Upper lobe of left lung (tissue), 6 donors: ENCODE measurements around the gene CALB2. TPM values are rescaled to one million over a fixed set of nuclear protein-coding genes. Genes with fewer than 3 reads are reported as not detected.

ENCODE experiments used
- ATAC-seq, 2 donors: fragments of 200-7000 bp; cut with Tn5 transposase; one replicate each; pipeline ENCODE4 v1.9.1; 2022; ENCODE audit warnings: mild to moderate bottlenecking in 2 of 2, moderate library complexity in 2 of 2; ENCODE audit not compliant: low FRiP score in 2 of 2
- DNase-seq, 2 donors: peaks; one replicate each; pipeline ENCODE4 v3.0.0-alpha.2; 2019 to 2020
- H3K27ac ChIP-seq, 4 donors: fragments of 200-600 bp; sonication (generic); one replicate each; pipeline ENCODE4 v1.5.1; 2016 to 2019
- H3K27me3 ChIP-seq, 4 donors: fragments of 200-600 bp; sonication (generic); one replicate each; pipeline ENCODE4 v1.5.1; 2017 to 2019
- H3K36me3 ChIP-seq, 4 donors: fragments of 200-600 bp; sonication (generic); one replicate each; pipeline ENCODE4 v1.5.1; 2016 to 2019
- H3K4me1 ChIP-seq, 4 donors: fragments of 200-600 bp; sonication (generic); one replicate each; pipeline ENCODE4 v1.5.1; 2018 to 2019
- H3K4me3 ChIP-seq, 4 donors: fragments of 200-600 bp; sonication (generic); one replicate each; pipeline ENCODE4 v1.5.1; 2017 to 2019; ENCODE audit warnings: mild to moderate bottlenecking in 2 of 4, moderate library complexity in 1 of 4
- H3K9me3 ChIP-seq, 4 donors: fragments of 200-600 bp; sonication (generic); one replicate each; pipeline ENCODE4 v1.5.1; 2018 to 2019
- CTCF ChIP-seq, 6 experiments: fragments of 450-650 bp in 4 of 6; fragments of 200-600 bp in 2 of 6; sonication (generic) in 2 of 6; IDR thresholded peaks; one replicate each; pipeline ENCODE4 v1.5.1; 2016 to 2019; ENCODE audit warnings: antibody characterized with exemption in 6 of 6
- EP300 ChIP-seq, 4 donors: sonication (generic); formaldehyde crosslinking; IDR thresholded peaks; one replicate each; pipeline ENCODE4 v1.5.1; 2017; ENCODE audit warnings: antibody characterized with exemption in 4 of 4, control low read depth in 2 of 4
- POLR2A ChIP-seq, 4 donors: fragments of 450-650 bp; IDR thresholded peaks; one replicate each; pipeline ENCODE4 v1.5.1; 2016 to 2017; ENCODE audit warnings: antibody characterized with exemption in 4 of 4, mild to moderate bottlenecking in 2 of 4
- POLR2AphosphoS5 ChIP-seq, 2 donors: sonication (generic); formaldehyde crosslinking; IDR thresholded peaks; one replicate each; pipeline ENCODE4 v1.5.1; 2017; ENCODE audit warnings: antibody characterized with exemption in 2 of 2
- WGBS, 2 donors: methylation state at CpG; one replicate each; pipeline ENCODE4 v1.1.5; 2017 to 2018; 5-methylcytosine and 5-hydroxymethylcytosine counted together
- total RNA-seq, 6 donors: library from RNA; depleted of rRNA in 4 of 6; stranded (reverse); fragments of >200 nt in 4 of 6; gene quantifications; one replicate each; pipeline versions ENCODE4 v1.1.0 to v1.2.1, GENCODE V29; 2016 to 2021
- donor health status: DM: no; HTN: no; CAD: no; lungs with moderate emphysema.
- donor health status: DM: no; HTN: yes; CAD: no; lungs with severe emphysema.

The CALB2 gene
- total RNA-seq, 6 donors from 2014 or later = 1.0 to 3.3 (median 2.3) TPM; not detected in 2

DNA sequence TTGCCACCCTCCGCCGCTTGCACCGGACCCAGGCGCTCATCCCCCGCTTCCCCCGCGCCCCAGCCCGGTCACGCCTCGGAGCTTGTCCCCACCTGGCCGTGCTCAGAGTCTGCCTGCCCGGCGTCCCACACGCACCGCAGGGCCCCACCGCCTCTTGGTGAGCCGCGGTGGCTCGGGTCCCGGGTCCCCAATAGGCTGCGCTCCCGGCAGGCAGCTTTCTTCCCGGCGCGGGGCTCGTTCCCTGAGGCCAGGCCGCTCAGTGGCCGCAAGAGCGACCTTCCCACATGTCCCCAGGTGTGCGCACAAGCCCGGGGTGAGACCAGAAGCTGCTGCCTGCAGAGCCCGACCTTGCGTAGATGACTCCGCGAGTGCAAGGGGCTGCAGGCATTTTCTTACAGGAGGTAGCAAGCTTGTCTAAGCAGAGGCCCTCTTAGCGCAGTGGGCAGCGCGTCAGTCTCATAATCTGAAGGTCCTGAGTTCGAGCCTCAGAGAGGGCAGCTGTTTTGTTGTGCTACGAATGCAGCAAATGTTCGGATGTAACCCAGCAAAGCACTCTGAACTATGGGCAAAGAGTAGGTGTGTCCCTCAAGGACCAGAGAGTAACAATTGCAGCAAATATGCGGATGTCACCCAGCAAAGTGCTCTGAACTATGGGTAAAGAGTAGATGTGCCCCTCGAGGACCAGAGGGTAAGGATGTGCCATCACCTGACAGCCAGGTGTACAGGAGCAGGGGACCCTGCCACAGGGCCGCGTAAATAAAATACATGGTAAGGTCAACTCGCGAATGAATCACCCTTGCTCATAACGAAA lies 67.8 kb downstream of the CALB2 start:
- ATAC-seq (peak in 1 of 2 donors; percentile 7), DNase-seq (peak in 1 of 2 donors; percentile 76)
- H3K9me3 ChIP-seq = no peaks in the 10 kb centered on the region
- H3K36me3 ChIP-seq = no peaks in the 10 kb centered on the region
- 4 to 5% methylated on average over 31 to 41 of the region's 48 CpGs for WGBS, 2 donors
- H3K4me1 ChIP-seq = peaks cover 0 to 9% (median 0%) of the 10 kb centered on the region in 4 donors
- H3K27ac ChIP-seq = no peak overlapping the region
- TF ChIP-seq POLR2AphosphoS5 (IDR thresholded peaks at IDR 0.05) (no peak), POLR2A (IDR thresholded peaks at IDR 0.05) (no peak), EP300 (IDR thresholded peaks at IDR 0.05) (no peak), CTCF (IDR thresholded peaks at IDR 0.05) (no peak)
- H3K4me3 ChIP-seq = peak overlapping the region in 1 of 4 donors; percentile 36
- H3K27me3 ChIP-seq = peaks cover 0 to 7% (median 3%) of the 10 kb centered on the region in 4 donors

GRCh38 chr16:71426880-71427615 lies 68.5 kb downstream of the CALB2 start:
- WGBS, 2 donors = 67 to 69% methylated on average over 12 of the region's 12 CpGs
- H3K27ac ChIP-seq = no peak overlapping the region
- peaks cover 0 to 7% (median 3%) of the 10 kb centered on the region in 4 donors for H3K27me3 ChIP-seq
- DNase-seq = no peak
- H3K9me3 ChIP-seq = no peaks in the 10 kb centered on the region
- TF ChIP-seq EP300 (IDR thresholded peaks at IDR 0.05) (no peak), CTCF (IDR thresholded peaks at IDR 0.05) (no peak)
- no peak overlapping the region for H3K4me3 ChIP-seq
- no peaks in the 10 kb centered on the region for H3K36me3 ChIP-seq
- H3K4me1 ChIP-seq = peaks cover 0 to 9% (median 0%) of the 10 kb centered on the region in 4 donors
- no peak for ATAC-seq

DNA sequence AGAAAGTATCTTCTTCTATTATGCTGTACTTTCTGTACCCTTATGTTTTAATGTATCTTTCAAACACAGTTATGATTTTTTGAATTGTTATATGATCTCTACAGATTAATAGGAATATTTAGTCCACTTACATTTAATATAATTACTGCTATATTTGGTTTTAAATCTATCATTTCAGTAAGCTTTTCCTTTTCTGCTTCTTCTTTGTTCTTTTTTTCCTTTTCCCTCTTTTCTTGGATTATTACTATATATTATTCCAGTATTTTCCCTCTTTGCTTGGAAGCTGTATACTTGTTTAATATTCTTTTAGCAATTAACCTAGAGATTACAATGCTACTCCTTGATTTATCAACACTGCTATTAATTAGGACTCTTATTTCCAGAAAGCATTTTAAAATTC lies 69.9 kb downstream of the CALB2 start:
- Histone ChIP-seq H3K4me1 (peaks cover 0 to 9% (median 0%) of the 10 kb centered on the region in 4 donors), H3K4me3 (no peak overlapping the region), H3K27ac (no peak overlapping the region), H3K9me3 (no peaks in the 10 kb centered on the region), H3K36me3 (no peaks in the 10 kb centered on the region), H3K27me3 (peaks cover 0 to 7% (median 3%) of the 10 kb centered on the region in 4 donors)
- no peak for DNase-seq
- no peak for ATAC-seq
- TF ChIP-seq POLR2AphosphoS5 (IDR thresholded peaks at IDR 0.05) (no peak), EP300 (IDR thresholded peaks at IDR 0.05) (no peak)

GRCh38 chr16:71428883-71429282 lies 70.4 kb downstream of the CALB2 start:
- Histone ChIP-seq H3K36me3 (no peaks in the 10 kb centered on the region), H3K4me1 (peaks cover 0 to 9% (median 0%) of the 10 kb centered on the region in 4 donors), H3K27ac (no peak overlapping the region), H3K27me3 (peaks cover 0 to 7% (median 3%) of the 10 kb centered on the region in 4 donors), H3K9me3 (no peaks in the 10 kb centered on the region), H3K4me3 (no peak overlapping the region)
- no peak for TF ChIP-seq POLR2A (IDR thresholded peaks at IDR 0.05)
- no peak for TF ChIP-seq POLR2AphosphoS5 (IDR thresholded peaks at IDR 0.05)
- TF ChIP-seq CTCF (IDR thresholded peaks at IDR 0.05) = no peak
- no peak for TF ChIP-seq EP300 (IDR thresholded peaks at IDR 0.05)
- 89 to 91% methylated on average over 2 of the region's 2 CpGs for WGBS, 2 donors
- ATAC-seq (no peak), DNase-seq (no peak)

GRCh38 chr16:71429581-71429980 lies 71.1 kb downstream of the CALB2 start:
- ATAC-seq (no peak), DNase-seq (no peak)
- Histone ChIP-seq H3K4me1 (peaks cover 0 to 9% (median 0%) of the 10 kb centered on the region in 4 donors), H3K4me3 (no peak overlapping the region), H3K27ac (no peak overlapping the region), H3K9me3 (no peaks in the 10 kb centered on the region), H3K36me3 (no peaks in the 10 kb centered on the region), H3K27me3 (peaks cover 0 to 7% (median 3%) of the 10 kb centered on the region in 4 donors)
- 75 to 84% methylated on average over 3 of the region's 3 CpGs for WGBS, 2 donors
- TF ChIP-seq POLR2A (IDR thresholded peaks at IDR 0.05) = no peak
- TF ChIP-seq CTCF (IDR thresholded peaks at IDR 0.05) = no peak
- TF ChIP-seq POLR2AphosphoS5 (IDR thresholded peaks at IDR 0.05) = no peak
- no peak for TF ChIP-seq EP300 (IDR thresholded peaks at IDR 0.05)
